Fibroblast of skin of abdomen (primary cell): ENCODE results near the gene SGMS1.
A peak's percentile ranks its signal among the peaks of the same experiment; 100 is the strongest.

Source experiments
- DNase-seq: peaks from one replicate; pipeline ENCODE4 v3.0.0-alpha.2; 2013

SGMS1 gene

GRCh38 chr10:50636618-50637579 is 13.1 kb upstream of the SGMS1 start:
- DNase-seq: peak; percentile 23

DNA sequence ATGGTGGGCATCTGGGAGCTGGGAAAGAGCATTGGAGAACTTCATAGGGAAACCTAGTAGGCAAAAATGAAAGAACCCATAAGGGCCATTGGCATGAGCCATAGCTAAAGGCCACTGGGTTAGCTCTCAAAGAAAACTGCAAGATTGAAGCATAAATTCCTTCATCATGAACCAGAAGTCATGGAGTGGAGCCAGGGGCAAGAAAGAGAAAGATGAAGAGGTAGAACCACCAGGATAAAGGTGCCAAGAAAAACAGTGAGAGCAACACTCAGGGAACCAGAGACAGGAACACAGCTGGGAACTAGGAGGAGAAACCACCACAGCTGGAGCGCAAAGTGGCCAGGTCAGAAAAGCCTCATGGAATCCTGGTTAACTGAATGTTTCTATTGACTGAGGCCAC is 11.5 kb upstream of the SGMS1 start:
- peak; percentile 79 for DNase-seq

- no peak for DNase-seq
Measured at GRCh38 chr10:50634479-50634878, 10.7 kb upstream of the SGMS1 start.

- no peak for DNase-seq
Measured at GRCh38 chr10:50631052-50631451, 7.3 kb upstream of the SGMS1 start.

- no peak for DNase-seq
Measured at GRCh38 chr10:50629495-50630122, 5.9 kb upstream of the SGMS1 start.

DNA sequence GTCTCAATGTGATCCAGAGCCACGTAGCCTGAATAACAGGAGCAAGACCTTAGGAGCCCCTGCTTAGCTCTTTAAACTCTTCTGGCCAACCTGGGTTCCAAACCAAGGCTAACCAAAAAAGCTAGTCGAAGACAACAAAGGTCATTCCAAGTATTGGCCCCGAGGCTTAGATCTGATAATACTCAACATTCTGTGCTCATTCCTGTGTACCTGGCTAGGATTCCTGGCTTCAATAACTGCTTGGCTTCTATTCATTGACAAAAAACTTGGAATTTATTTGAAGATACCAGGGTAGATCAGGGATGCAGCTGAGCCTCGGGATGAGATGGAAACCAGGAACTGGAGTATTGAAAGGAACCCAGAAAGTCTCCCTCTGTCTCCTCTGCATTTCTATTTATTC is 4.1 kb upstream of the SGMS1 start:
- DNase-seq: no peak

GRCh38 chr10:50627443-50627842 is 3.7 kb upstream of the SGMS1 start:
- no peak for DNase-seq

DNA sequence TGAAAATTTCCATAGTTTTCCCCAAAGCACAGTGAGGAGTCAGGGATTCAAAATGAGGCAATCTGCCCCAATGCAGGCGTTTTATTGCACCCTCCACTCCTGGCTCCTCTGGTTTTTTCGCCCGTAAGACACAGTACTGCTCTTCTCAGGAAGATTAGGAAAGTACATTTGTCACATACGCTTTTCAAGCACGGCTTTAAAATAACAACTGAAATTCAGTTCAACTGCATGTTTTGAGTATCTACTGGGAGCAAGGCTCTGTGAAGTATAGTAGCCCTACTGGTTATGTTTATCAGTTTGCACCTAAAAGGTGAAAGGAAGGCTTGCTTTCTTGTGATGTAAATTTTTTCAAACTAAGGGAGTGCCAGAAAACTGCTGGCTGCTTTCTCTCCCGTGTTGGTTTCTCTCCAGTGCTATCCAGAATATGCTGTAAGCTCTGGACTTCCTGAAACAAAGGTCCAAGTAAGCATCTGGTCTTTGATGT is 1.9 kb upstream of the SGMS1 start:
- DNase-seq: no peak

GRCh38 chr10:50624866-50625501 is 1.2 kb upstream of the SGMS1 start:
- DNase-seq: peak; percentile 71

- DNase-seq: peak; percentile 96
Measured at GRCh38 chr10:50624413-50624865, 683 bp upstream of the SGMS1 start.

DNA sequence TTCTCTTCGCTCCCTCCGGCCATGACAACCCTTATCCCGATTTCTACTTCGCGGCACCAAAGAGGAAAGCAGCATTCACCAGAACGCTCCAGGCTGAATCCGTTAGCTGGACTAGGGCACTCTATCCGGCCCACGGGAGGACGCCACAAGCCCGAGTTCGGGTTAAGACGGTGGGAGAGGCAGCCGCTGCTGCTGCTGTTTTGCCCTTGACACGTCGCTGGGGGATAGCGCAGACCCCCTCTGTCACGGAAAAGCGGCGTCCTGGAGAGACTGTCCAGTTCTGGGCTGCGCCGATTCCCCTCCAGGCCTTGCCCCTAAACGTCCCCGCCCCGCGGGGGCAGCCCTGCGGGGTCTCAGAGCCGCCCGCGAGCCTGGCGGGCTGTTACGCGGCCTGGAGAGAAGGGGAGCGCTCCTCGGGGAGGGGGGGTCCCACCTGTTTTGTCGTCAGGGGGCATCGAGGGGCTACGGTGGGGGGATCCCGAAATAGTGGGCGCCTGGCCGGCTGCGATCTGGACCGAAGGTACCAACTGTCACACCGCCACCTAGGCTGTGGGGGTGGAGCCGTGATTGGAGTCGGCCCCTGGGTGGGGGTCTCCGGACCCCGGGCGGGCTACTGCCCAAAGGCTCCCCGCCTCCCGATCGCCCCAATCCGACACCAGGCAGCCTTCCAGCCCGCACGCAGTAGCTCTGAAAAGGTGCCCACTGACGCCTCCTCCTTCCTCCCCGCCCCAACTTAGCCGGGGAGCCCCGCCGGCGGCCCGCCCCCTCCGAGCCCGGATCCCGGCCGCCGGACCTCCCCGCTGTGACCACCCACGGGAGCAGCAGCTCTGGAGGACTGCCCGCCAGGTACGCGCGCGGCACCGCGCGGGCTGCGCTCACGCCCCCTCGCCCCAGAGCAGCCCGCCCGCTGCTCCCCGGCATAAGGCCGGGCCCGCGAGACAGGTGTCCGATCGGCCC is 772 bp downstream of the SGMS1 start:
- DNase-seq: peak; percentile 29

GRCh38 chr10:50621968-50622705 is 1.6 kb downstream of the SGMS1 start:
- peak; percentile 94 for DNase-seq

- DNase-seq: no peak
Measured at GRCh38 chr10:50620899-50621298, 2.9 kb downstream of the SGMS1 start.

- DNase-seq: no peak
Measured at GRCh38 chr10:50619882-50620281, 3.9 kb downstream of the SGMS1 start.

DNA sequence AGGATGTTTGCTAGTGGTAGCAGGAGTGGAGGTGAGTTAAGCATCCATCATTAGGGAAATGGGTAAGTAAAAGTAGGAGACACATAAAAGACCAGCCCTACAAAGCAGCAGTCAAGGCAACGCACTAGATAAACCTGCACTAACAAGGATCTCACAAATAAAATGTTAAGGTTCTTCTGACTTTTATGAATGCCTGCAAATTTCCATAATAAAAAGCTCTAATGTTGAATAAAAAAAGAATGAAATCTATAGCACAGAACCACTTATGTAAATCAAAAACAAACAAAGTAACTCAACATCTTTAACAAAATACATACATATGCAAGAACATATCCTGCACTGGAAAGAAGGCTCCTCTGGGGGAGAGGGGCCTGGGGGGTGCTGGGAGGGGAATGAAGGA is 4.6 kb downstream of the SGMS1 start:
- DNase-seq: no peak

GRCh38 chr10:50618624-50619023 is 5.1 kb downstream of the SGMS1 start:
- DNase-seq: no peak

- no peak for DNase-seq
Measured at GRCh38 chr10:50615658-50616057, 8.1 kb downstream of the SGMS1 start.

GRCh38 chr10:50614444-50615137 is 9.2 kb downstream of the SGMS1 start:
- no peak for DNase-seq

DNA sequence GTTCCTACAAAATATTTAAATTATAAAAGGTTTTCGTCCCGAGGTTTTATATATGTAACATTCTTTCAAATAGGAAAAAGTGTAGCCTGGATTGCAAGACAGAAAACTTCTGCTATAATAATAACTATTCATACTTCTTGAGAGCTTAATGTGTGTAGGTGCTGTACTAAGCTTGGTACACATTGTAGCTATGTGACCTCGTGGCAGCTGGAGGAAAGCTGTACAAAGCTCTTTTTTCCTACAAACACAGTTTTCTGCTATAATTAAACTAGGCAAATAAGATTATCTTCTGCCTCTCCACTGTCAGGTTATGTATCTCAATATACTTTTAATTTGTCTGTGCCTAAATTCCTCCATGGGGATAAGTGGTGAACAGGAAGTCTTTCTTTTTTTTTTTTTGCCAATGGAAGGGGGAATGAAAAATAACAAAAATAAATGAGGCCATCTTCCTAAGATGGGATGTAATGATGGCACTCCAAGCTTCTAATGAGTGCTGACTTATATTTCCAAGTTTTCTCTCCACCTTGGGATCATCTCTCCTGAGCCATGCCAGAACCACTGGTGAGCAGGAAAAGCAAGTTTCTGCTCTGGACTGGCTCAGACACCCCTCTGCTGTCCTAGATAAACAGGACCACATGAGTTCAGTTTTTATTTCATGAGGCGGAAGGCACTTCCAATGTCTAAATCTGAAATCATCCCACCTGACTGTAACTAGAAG is 9.9 kb downstream of the SGMS1 start:
- no peak for DNase-seq

- no peak for DNase-seq
Measured at GRCh38 chr10:50613150-50613549, 10.6 kb downstream of the SGMS1 start.
